HFF-Myc (cell line): ENCODE results near the gene LRRK1.

Experiments
- DNase-seq: peaks from one replicate; pipeline ENCODE4 v3.0.0-alpha.2; 2011; ENCODE audit warnings: low read depth; ENCODE audit errors: extremely low read depth
- H3K4me3 ChIP-seq: replicated peaks from 2 replicates; pipeline ENCODE4 v1.5.1; 2011; ENCODE audit warnings: low read depth, mild to moderate bottlenecking, control low read depth, low read length
- CTCF ChIP-seq: IDR thresholded peaks from 2 replicates; pipeline ENCODE4 v1.5.1; 2012; ENCODE audit warnings: mild to moderate bottlenecking, low read depth, low read length, control low read depth; ENCODE audit errors: missing control alignments

LRRK1 gene

GRCh38 chr15:101028321-101028720 is 109.2 kb downstream of the LRRK1 start:
- TF ChIP-seq CTCF: no peak
- DNase-seq: no peak
- H3K4me3 ChIP-seq: no peak overlapping the region

- TF ChIP-seq CTCF: no peak
Observed at GRCh38 chr15:101028772-101029438, 109.7 kb downstream of the LRRK1 start.

GRCh38 chr15:101029971-101030661 is 111.0 kb downstream of the LRRK1 start:
- no peak for DNase-seq
- no peak overlapping the region for H3K4me3 ChIP-seq
- TF ChIP-seq CTCF: no peak

More at GRCh38 chr15:101028772-101029438, 109.7 kb downstream of the LRRK1 start:
- no peak overlapping the region for H3K4me3 ChIP-seq
- no peak for DNase-seq

GRCh38 chr15:101031213-101031612 is 112.1 kb downstream of the LRRK1 start:
- TF ChIP-seq CTCF: no peak
- H3K4me3 ChIP-seq: no peak overlapping the region
- peak; percentile 30 for DNase-seq

- DNase-seq: no peak
- H3K4me3 ChIP-seq: no peak overlapping the region
- TF ChIP-seq CTCF: no peak
Observed at GRCh38 chr15:101033801-101034200, 114.6 kb downstream of the LRRK1 start.

- no peak overlapping the region for H3K4me3 ChIP-seq
- no peak for DNase-seq
- TF ChIP-seq CTCF: no peak
Observed at GRCh38 chr15:101035611-101036010, 116.5 kb downstream of the LRRK1 start.
